T-helper 1 cell treated with Interleukin-12 subunit alpha and Interleukin-12 subunit beta and Interleukin-4 antibody, amounts not matched to agents 30 ng/mL and 1 ng/mL, for 36 hours (primary cell): ENCODE results near the gene NKAPD1. TPM values are rescaled to one million over a fixed set of nuclear protein-coding genes. Genes with fewer than 3 reads are reported as not detected.

Experiments
- intact Hi-C: fragments of 100-400 bp; cut with micrococcal nuclease; formaldehyde crosslinking; loops from one replicate; pipeline ENCODE4 v1.15.1; 2024
- total RNA-seq: library from RNA; stranded (reverse); gene quantifications from 2 replicates; pipeline ENCODE4 v1.2.3, GENCODE V29; 2022

NKAPD1 gene
- total RNA-seq, 1 donor from 2014 or later = 22.5 TPM

DNA sequence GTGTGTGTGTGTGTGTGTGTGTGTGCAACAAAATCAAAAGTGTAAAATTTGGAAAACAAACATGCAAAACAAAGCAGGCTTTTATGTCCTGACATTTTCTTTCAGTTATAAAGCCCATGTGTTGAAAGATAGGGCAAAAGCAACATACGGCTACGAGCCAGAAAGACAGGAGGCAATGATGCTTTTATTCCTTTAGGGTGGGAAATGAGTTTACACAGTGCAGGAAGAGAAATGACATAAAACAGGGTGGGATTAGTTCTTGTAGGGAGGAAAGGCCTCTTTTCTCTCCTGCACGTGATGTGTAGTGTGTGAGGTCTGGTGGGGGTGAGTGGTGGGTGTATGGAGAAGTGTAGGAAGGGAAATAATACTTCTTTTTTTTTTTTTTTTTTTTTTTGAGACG, 60.4 kb downstream of the NKAPD1 start:
- intact Hi-C loops = no loop called here

Other genes starting within 250 kb of the NKAPD1 start
- gene ALG9, start 202.7 kb upstream of the NKAPD1 start, total RNA-seq = 24.6 and 25.5 TPM in 2 replicates
- gene FDXACB1, start 195.1 kb upstream of the NKAPD1 start, total RNA-seq = 4.3 and 4.7 TPM in 2 replicates
- gene CFAP68, start 194.8 kb upstream of the NKAPD1 start, total RNA-seq = 11.5 and 12.0 TPM in 2 replicates
- 0.76 TPM in 1 of 2 replicates, not detected in the other for gene CRYAB, start 162.5 kb upstream of the NKAPD1 start, total RNA-seq
- not detected in 2 replicates for gene HSPB2, start 161.6 kb upstream of the NKAPD1 start, total RNA-seq
- not detected in 2 replicates for gene C11orf52, start 155.4 kb upstream of the NKAPD1 start, total RNA-seq
- gene DIXDC1, start 137.0 kb upstream of the NKAPD1 start, total RNA-seq = 6.5 and 7.7 TPM in 2 replicates
- gene DLAT, start 48.9 kb upstream of the NKAPD1 start, total RNA-seq = 31.1 and 31.7 TPM in 2 replicates
- not detected in 2 replicates for gene PIH1D2, start 282 bp upstream of the NKAPD1 start, total RNA-seq
- 52.0 and 60.2 TPM in 2 replicates for gene TIMM8B, start 12.5 kb downstream of the NKAPD1 start, total RNA-seq
- gene SDHD, start 12.6 kb downstream of the NKAPD1 start, total RNA-seq = 84.0 and 86.2 TPM in 2 replicates
- 0.17 and 0.39 TPM in 2 replicates for gene IL18, start 89.8 kb downstream of the NKAPD1 start, total RNA-seq
- gene TEX12, start 93.1 kb downstream of the NKAPD1 start, total RNA-seq = 0.46 TPM in 1 of 2 replicates, not detected in the other
- 1.7 and 2.2 TPM in 2 replicates for gene BCO2, start 101.2 kb downstream of the NKAPD1 start, total RNA-seq
- gene PTS, start 152.1 kb downstream of the NKAPD1 start, total RNA-seq = 23.5 and 24.8 TPM in 2 replicates
- not detected in 2 replicates for gene PLET1, start 186.6 kb downstream of the NKAPD1 start, total RNA-seq